IMR-90 (cell line): ENCODE results near the gene HDGFL2. TPM values are rescaled to one million over a fixed set of nuclear protein-coding genes. Genes with fewer than 3 reads are reported as not detected.

ENCODE experiments used
- ATAC-seq: fragments of 200-7000 bp; cut with Tn5 transposase; 2 replicates; pipeline ENCODE4 v1.9.1; 2020; ENCODE audit warnings: low read depth, mild to moderate bottlenecking, moderate library complexity
- BruUV-seq: library from RNA; stranded (reverse); fragments of 400-500 nt; replicated peaks from 2 replicates; lab custom pipeline; 2021; lab: Mats Ljungman, UMichigan
- CTCF ChIA-PET: fragments of 300-600 bp; formaldehyde crosslinking; extraction: SDS; loops from one replicate; lab custom pipeline; 2021; ENCODE audit warnings: antibody characterized with exemption; lab: Yijun Ruan, JAX
- POLR2A ChIA-PET: fragments of 300-600 bp; sonication (Branson Sonifier 250); formaldehyde crosslinking; loops from one replicate; lab custom pipeline; 2022; ENCODE audit warnings: antibody characterized with exemption; ENCODE audit not compliant: unreplicated experiment; lab: Charles Lee
- DNase-seq: peaks from one replicate; pipeline ENCODE4 v3.0.0; 2013
- H2AFZ ChIP-seq: replicated peaks from 2 replicates; pipeline ENCODE3; 2013; ENCODE audit warnings: low read length, mild to moderate bottlenecking; ENCODE audit not compliant: poor library complexity
- H2AK5ac ChIP-seq: 2 replicates; pipeline ENCODE4 v1.6.1; 2013; ENCODE audit warnings: low read depth, low read length, inconsistent platforms
- H2AK9ac ChIP-seq: replicated peaks from 2 replicates; pipeline ENCODE3; 2013; ENCODE audit warnings: mild to moderate bottlenecking, low read depth, low read length, moderate library complexity; ENCODE audit not compliant: poor library complexity
- H2BK120ac ChIP-seq: 2 replicates; pipeline ENCODE4 v1.6.1; 2013; ENCODE audit warnings: low read depth, low read length, inconsistent platforms
- H2BK15ac ChIP-seq: 3 replicates; pipeline ENCODE4 v1.6.1; 2013; ENCODE audit warnings: low read depth, low read length, inconsistent platforms
- H2BK20ac ChIP-seq: 2 replicates; pipeline ENCODE4 v1.6.1; 2013; ENCODE audit warnings: low read depth, mild to moderate bottlenecking, inconsistent platforms, low read length, moderate library complexity
- H2BK5ac ChIP-seq: 2 replicates; pipeline ENCODE4 v1.6.1; 2013; ENCODE audit warnings: mild to moderate bottlenecking, low read depth, low read length, inconsistent platforms; ENCODE audit not compliant: poor library complexity, severe bottlenecking
- H3K14ac ChIP-seq: replicated peaks from 2 replicates; pipeline ENCODE4 v1.6.1; 2013; ENCODE audit warnings: low read depth, low read length, inconsistent platforms
- H3K18ac ChIP-seq: 2 replicates; pipeline ENCODE4 v1.6.1; 2013; ENCODE audit warnings: low read depth, low read length, control low read depth
- H3K23ac ChIP-seq: 2 replicates; pipeline ENCODE4 v1.6.1; 2013; ENCODE audit warnings: low read depth, low read length, inconsistent platforms
- H3K27ac ChIP-seq: 2 replicates; pipeline ENCODE4 v1.5.1; 2013; ENCODE audit warnings: mild to moderate bottlenecking, control low read depth, low read length; ENCODE audit not compliant: insufficient read depth
- H3K27me3 ChIP-seq: 2 replicates; pipeline ENCODE4 v1.6.1; 2013; ENCODE audit warnings: low read length; ENCODE audit not compliant: control insufficient read depth, insufficient read depth
- H3K36me3 ChIP-seq: 2 replicates; pipeline ENCODE4 v1.6.1; 2013; ENCODE audit warnings: low read length, mixed read lengths; ENCODE audit not compliant: control insufficient read depth, insufficient read depth
- H3K4ac ChIP-seq: 2 replicates; pipeline ENCODE4 v1.6.1; 2013; ENCODE audit warnings: low read depth, low read length, inconsistent platforms
- H3K4me1 ChIP-seq: 2 replicates; pipeline ENCODE4 v1.6.1; 2013; ENCODE audit warnings: low read length, mixed read lengths; ENCODE audit not compliant: control insufficient read depth, insufficient read depth
- H3K4me2 ChIP-seq: 2 replicates; pipeline ENCODE4 v1.6.1; 2013; ENCODE audit warnings: low read depth, mild to moderate bottlenecking, control low read depth, low read length, moderate library complexity
- H3K4me3 ChIP-seq: 2 replicates; pipeline ENCODE4 v1.5.1; 2013; ENCODE audit warnings: low read depth, mild to moderate bottlenecking, control low read depth, low read length, moderate library complexity; ENCODE audit not compliant: insufficient read depth
- H3K56ac ChIP-seq: 2 replicates; pipeline ENCODE4 v1.6.1; 2013; ENCODE audit warnings: low read length, inconsistent platforms; ENCODE audit not compliant: insufficient read depth; ENCODE audit errors: extremely low read depth
- H3K79me1 ChIP-seq, 2 experiments: 2 replicates each; pipeline ENCODE4 v1.6.1; 2013; ENCODE audit warnings: low read length in 2 of 2, inconsistent platforms in 1 of 2, low read depth in 1 of 2
- H3K9ac ChIP-seq: 2 replicates; pipeline ENCODE4 v1.6.1; 2013; ENCODE audit warnings: low read depth, low read length, control low read depth
- H3K9me1 ChIP-seq: 2 replicates; pipeline ENCODE4 v1.6.1; 2013; ENCODE audit warnings: low read length, inconsistent platforms; ENCODE audit not compliant: insufficient read depth
- H3K9me3 ChIP-seq: 2 replicates; pipeline ENCODE4 v1.6.1; 2013; ENCODE audit warnings: low read length; ENCODE audit not compliant: control insufficient read depth, insufficient read depth
- H4K20me1 ChIP-seq: 2 replicates; pipeline ENCODE4 v1.6.1; 2013; ENCODE audit warnings: low read length, inconsistent platforms; ENCODE audit not compliant: insufficient read depth
- H4K5ac ChIP-seq: 2 replicates; pipeline ENCODE4 v1.6.1; 2013; ENCODE audit warnings: mild to moderate bottlenecking, low read depth, low read length, control low read depth
- H4K8ac ChIP-seq, 2 experiments: 2 replicates each; pipeline ENCODE4 v1.6.1; 2013; ENCODE audit warnings: low read depth in 2 of 2, low read length in 2 of 2, control low read depth in 1 of 2, inconsistent platforms in 1 of 2
- H4K91ac ChIP-seq: 2 replicates; pipeline ENCODE4 v1.6.1; 2013; ENCODE audit warnings: low read depth, low read length, inconsistent platforms; ENCODE audit not compliant: insufficient read depth
- ELK1 ChIP-seq: fragments of 150-350 bp; IDR thresholded peaks from 2 replicates; pipeline ENCODE4 v1.6.1; 2016; ENCODE audit warnings: low read depth, mild to moderate bottlenecking, low read length, moderate library complexity, borderline replicate concordance
- MXI1 ChIP-seq: IDR thresholded peaks from 2 replicates; pipeline ENCODE4 v1.6.1; 2012; ENCODE audit warnings: low read depth, mild to moderate bottlenecking, low read length, moderate library complexity, borderline replicate concordance
- RAD21 ChIP-seq: IDR thresholded peaks from 2 replicates; pipeline ENCODE4 v1.6.1; 2012; ENCODE audit warnings: low read length, improper control_type of control experiment
- RFX5 ChIP-seq: IDR thresholded peaks from 2 replicates; pipeline ENCODE4 v1.8.0; 2012; ENCODE audit warnings: low read depth, mild to moderate bottlenecking, low read length, moderate library complexity
- WGBS, 2 experiments: methylation state at CpG; one replicate each; pipeline versions ENCODE4 v1.1.5 to v1.1.7; 2013; ENCODE audit warnings: missing lambda C conversion rate in 2 of 2; ENCODE audit not compliant: insufficient read length in 1 of 2; ENCODE audit errors: extremely low coverage in 2 of 2; 5-methylcytosine and 5-hydroxymethylcytosine counted together
- dilution Hi-C: fragments of 300-500 bp; cut with HindIII; formaldehyde crosslinking; loops from one replicate; pipeline ENCODE4 v1.14.3; 2018; ENCODE audit warnings: low sequenced_read_pairs; ENCODE audit not compliant: unreplicated experiment
- in situ Hi-C: fragments of 300-500 bp; cut with MboI; formaldehyde crosslinking; loops from 3 replicates; pipeline ENCODE4 v1.14.3; 2019; ENCODE audit warnings: low sequenced_read_pairs, inconsistent platforms, mixed read lengths
- intact Hi-C: fragments of 100-400 bp; cut with micrococcal nuclease; formaldehyde crosslinking; loops from 2 replicates; pipeline ENCODE4 v1.10.0; 2022
- polyA plus RNA-seq, 3 experiments: library from polyadenylated mRNA; depleted of rRNA; stranded (reverse); fragments of >200 nt; gene quantifications; 2 replicates each; pipeline ENCODE4 v1.2.3, GENCODE V29; 2012; ENCODE audit warnings: low replicate concordance in 1 of 3
- total RNA-seq: library from RNA; depleted of rRNA; stranded (reverse); fragments of >200 nt; gene quantifications from 2 replicates; pipeline ENCODE4 v1.2.3, GENCODE V29; 2012
- TF ChIP-seq, protein P1 (sequence below): conservative IDR thresholded peaks from 2 replicates; pipeline ENCODE4 v1.5.1; 2012; ENCODE audit warnings: mild to moderate bottlenecking, low read depth, low read length, improper control_type of control experiment
- TF ChIP-seq, protein P2 (sequence below): fragments of 150-350 bp; IDR thresholded peaks from 2 replicates; pipeline ENCODE4 v1.6.1; 2017; ENCODE audit warnings: mild to moderate bottlenecking, antibody characterized with exemption, low read length, low read depth

HDGFL2 gene
- total and polyA plus RNA-seq, 2 of the 4 experiments (the other 2 are of a cell fraction): 35.8 to 48.5 TPM

GRCh38 chr19:4523306-4524110, 51.4 kb downstream of the HDGFL2 start:
- no peak for ATAC-seq

More at GRCh38 chr19:4523306-4524110, 51.4 kb downstream of the HDGFL2 start:
- H3K36me3 ChIP-seq: no peaks in the 10 kb centered on the region
- dilution Hi-C loops: no loop called here
- H4K20me1 ChIP-seq: no peaks in the 10 kb centered on the region
- DNase-seq: peak; percentile 10
- H3K9me3 ChIP-seq: no peaks in the 10 kb centered on the region
- no peak overlapping the region for H2AFZ ChIP-seq
- H3K9me1 ChIP-seq: no peaks in the 10 kb centered on the region
- no peak overlapping the region for H3K14ac ChIP-seq
- H3K27me3 ChIP-seq: peaks cover 10% of the 10 kb centered on the region; the same call in 1 of the 2 replicates
- no peak overlapping the region for H3K9ac ChIP-seq
- H2AK5ac ChIP-seq: no peak overlapping the region
- no peak overlapping the region for H4K5ac ChIP-seq
- no peak overlapping the region for H2BK5ac ChIP-seq
- H3K79me1 ChIP-seq: no peaks in the 10 kb centered on the region
- POLR2A ChIA-PET: no interaction called here
- no peak overlapping the region for H4K8ac ChIP-seq
- H3K4ac ChIP-seq: no peak overlapping the region
- H2BK15ac ChIP-seq: no peak overlapping the region
- H3K4me3 ChIP-seq: no peak overlapping the region
- H3K56ac ChIP-seq: no peak overlapping the region
- CTCF ChIA-PET: interaction anchor here (1.1 to 1.4 kb wide), 2 partner anchors 12 to 112 kb away, joined by 5 to 6 read pairs; partner anchors contain the start of gene PLIN5
- intact Hi-C loops: no loop called here
- H2AK9ac ChIP-seq: no peak overlapping the region
- in situ Hi-C loops: no loop called here
- no peak overlapping the region for H2BK20ac ChIP-seq
- no peak overlapping the region for H3K4me2 ChIP-seq
- 66% methylated on average over 28 of the region's 53 CpGs; no CpG with 5 or more reads in 1 of the 2 experiments for WGBS, 2 experiments
- H3K4me1 ChIP-seq: peaks cover 7% of the 10 kb centered on the region
- peak; percentile 32 for TF ChIP-seq RAD21
- TF ChIP-seq, protein P1, sequence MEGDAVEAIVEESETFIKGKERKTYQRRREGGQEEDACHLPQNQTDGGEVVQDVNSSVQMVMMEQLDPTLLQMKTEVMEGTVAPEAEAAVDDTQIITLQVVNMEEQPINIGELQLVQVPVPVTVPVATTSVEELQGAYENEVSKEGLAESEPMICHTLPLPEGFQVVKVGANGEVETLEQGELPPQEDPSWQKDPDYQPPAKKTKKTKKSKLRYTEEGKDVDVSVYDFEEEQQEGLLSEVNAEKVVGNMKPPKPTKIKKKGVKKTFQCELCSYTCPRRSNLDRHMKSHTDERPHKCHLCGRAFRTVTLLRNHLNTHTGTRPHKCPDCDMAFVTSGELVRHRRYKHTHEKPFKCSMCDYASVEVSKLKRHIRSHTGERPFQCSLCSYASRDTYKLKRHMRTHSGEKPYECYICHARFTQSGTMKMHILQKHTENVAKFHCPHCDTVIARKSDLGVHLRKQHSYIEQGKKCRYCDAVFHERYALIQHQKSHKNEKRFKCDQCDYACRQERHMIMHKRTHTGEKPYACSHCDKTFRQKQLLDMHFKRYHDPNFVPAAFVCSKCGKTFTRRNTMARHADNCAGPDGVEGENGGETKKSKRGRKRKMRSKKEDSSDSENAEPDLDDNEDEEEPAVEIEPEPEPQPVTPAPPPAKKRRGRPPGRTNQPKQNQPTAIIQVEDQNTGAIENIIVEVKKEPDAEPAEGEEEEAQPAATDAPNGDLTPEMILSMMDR: peak; percentile 58
- TF ChIP-seq ELK1: no peak
- TF ChIP-seq RFX5: no peak
- TF ChIP-seq, protein P2, sequence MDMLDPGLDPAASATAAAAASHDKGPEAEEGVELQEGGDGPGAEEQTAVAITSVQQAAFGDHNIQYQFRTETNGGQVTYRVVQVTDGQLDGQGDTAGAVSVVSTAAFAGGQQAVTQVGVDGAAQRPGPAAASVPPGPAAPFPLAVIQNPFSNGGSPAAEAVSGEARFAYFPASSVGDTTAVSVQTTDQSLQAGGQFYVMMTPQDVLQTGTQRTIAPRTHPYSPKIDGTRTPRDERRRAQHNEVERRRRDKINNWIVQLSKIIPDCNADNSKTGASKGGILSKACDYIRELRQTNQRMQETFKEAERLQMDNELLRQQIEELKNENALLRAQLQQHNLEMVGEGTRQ: no peak
- no peak for TF ChIP-seq MXI1
- BruUV-seq: no TSS peak
- H2BK120ac ChIP-seq: no peak overlapping the region
- no peak overlapping the region for H3K27ac ChIP-seq
- H3K23ac ChIP-seq: no peak overlapping the region
- H3K18ac ChIP-seq: no peak overlapping the region
- no peak overlapping the region for H4K91ac ChIP-seq
